NOMO-1 treated with dmso at 0.1 percent for 144 hours (cell line): ENCODE results near the gene DMD.

Source experiments
- DNase-seq: peaks from one replicate; lab custom pipeline; 2025; ENCODE audit not compliant: unreplicated experiment; lab: John Stamatoyannopoulos, UW

Gene DMD

DNA sequence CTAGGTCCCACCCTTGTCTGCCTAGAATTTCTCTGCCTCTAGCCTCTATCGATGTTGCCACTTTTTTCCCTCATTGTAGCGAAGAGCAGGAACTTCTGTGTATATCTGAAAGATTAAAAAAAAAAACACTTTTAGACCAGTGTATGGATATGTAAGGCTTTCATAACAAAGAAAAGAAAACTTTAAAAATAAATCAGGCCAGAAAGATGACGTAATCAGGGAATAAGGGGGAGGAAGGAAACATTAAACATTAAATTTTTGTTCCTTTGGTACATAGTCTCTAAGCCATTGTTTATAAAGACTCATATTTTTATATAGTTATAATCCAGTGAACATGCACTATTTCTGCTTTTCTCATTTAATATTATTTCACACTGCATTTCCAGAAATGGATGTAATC lies 2113.3 kb downstream of the DMD start:
- no peak for DNase-seq

DNA sequence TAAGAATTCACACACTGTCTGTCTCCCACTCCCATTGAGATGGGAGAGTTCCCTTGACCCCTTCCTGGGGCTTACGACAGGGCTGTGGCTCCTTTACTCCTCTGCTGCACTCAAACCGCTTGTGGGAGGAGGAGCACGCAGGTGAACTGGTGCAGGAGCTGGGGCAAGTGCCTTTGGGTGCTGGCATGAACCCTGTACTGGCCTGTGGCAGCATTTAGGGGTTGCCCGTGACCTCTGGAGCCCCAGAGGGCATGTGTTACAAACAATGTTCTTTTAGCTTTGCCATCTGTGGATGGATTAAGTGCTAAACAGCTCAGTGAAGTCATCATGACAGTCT lies 2117.7 kb downstream of the DMD start:
- no peak for DNase-seq

DNA sequence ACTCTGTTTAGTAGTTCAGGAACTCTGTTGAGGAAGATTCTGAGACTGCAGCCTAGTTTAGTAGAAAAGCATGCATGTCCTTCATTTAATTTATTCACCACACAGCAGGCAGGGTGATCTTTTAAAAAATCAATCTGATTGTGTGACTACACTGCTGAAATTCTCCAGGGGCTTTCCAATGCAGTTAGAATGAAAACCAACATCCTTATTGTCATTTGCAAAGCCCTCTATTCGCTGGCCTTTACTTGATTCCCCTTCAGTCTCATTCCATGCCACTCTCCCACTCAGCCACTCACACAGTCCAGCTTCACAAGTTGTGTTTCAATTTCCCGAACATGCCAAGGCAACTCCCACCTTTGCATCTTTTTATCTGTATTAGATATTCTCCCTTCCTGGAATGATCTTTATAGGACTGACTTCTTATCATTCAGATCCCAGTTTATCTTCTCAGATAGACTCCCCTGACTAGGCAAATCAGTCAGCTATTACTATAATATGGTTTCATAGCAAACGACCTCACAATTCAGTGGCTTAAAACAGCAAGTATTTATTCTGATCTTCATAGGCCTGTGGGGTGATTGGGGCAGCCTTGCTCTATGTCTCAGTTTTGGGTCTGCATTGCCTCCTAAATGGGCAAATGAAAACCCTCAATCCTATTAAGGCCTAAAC lies 2118.2 kb downstream of the DMD start:
- DNase-seq, result no peak

DNA sequence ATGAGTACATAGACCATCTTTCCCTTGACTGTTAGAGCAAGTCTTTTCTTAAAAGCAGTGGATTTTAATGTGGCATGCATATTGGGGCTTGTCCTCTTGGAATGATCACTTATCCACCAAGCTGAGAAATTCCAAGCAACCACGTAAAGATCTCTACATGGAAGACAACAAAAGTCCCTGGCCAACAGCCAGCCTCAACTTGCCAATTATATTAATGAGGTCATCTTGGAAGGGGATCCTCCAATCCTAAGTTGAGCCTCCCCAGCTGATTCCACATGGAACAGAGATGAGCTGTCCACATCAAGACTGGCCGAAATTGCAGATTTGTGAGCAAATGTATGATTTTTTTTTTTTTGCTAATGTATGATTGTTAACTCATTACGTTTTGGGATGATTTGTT lies 2118.9 kb downstream of the DMD start:
- DNase-seq, result no peak

DNA sequence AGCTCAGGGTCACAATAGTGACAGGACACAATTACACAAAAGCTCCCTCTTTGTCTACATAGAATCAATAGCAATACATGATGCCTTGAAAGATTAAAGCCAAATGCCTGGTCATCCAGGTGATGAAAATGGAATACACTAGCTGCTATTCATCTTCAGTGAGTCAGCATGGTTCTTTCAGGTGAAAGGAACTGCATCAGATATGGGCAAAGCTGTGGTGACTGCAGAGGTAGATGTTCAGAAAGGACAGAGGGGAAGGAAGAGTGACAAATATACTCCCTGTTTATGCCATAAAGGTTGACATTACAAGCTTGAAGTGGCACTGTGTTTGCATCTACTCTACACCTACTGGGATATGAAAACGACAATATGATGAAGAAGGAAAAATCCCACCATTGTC lies 2119.5 kb downstream of the DMD start:
- DNase-seq, result no peak

DNA sequence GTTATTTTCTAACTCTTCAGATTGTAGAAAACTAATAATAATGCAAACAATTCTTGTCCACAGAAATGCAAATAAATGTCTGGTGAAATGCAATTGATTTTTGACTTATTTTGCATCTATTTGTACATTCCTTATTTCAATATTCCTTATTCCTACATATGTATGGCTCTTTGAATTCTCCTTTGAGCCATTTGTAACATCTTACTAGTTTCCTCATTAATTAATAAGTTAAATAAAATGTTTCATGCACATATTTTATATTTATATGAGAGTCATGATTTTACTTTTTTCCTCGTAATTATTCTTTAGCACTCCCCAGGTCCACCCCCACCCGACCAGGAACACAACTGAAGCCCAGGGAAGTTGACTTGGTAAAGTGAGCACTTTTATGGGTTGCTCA lies 2136.8 kb downstream of the DMD start:
- no peak for DNase-seq

DNA sequence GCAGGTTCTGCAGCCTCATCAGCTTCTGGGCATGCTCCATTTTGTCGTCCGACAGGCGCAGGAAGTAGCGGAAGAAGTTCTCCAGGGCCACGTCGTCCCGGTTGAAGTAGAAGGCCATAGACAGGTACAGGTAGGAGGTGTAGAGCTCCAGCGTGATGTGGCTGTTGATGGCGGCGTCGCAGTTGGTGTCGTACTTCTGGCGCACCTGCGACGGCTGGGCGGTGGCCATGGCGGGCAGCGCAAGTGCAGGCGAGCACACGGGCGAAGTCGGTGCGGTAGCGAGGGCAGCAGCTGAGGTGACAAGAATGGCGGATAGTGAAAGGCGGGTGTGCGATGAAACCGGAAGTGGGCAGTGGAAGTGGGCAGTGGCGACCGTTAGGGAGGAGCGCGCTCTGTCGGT lies 2139.6 kb downstream of the DMD start, which contains the start of gene FTHL17:
Gene FTHL17 (minus strand): TSS at position 317 of the 400 bp plus-strand sequence. CDS start 88 bp downstream, at position 229.
- DNase-seq, result no peak

DNA sequence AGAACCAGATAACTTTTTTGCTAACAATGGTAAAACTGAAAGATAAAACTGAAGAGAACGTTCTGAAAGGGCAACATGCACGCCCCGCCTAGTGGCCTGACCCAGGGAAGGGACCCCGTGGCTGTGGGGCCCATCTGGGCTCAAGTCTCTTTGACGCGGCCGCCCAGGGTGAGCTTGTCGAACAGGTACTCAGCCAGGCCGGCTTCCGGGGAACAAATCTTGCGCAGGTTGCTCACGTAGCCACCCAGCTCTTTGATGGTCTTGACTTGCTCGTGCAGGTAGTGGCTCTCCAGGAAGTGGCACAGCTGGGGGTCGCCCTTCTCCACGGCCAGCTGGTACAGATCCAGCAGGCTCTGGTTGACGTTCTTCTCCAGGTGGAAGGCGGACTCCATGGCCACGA lies 2140.1 kb downstream of the DMD start:
- no peak for DNase-seq

DNA sequence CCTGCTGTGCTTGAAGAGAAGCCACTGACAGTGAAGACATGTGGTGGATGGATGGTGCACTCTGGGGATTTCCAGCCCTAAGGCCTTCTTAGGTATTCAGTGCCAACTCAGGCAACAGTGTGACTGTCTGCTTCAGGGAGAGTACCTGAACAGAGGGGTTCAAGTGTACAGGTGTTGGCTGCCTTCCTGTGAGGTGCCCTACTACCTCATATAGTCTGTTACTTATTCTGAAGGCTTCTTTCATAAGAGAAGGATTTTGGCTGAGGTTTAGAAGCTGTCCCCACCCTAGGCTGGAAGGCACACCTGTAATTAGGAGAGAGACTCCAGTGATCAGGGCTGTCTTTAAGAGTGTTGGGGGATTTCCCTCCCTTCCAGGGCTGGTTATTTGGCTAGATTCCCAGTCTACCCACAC lies 2141.3 kb downstream of the DMD start:
- DNase-seq, result no peak
